Endothelial cell of umbilical vein (primary cell): ENCODE results near the gene MYLK. TPM values are rescaled to one million over a fixed set of nuclear protein-coding genes. Genes with fewer than 3 reads are reported as not detected.

ENCODE experiments used
- BruUV-seq: library from RNA; stranded (reverse); fragments of 400-500 nt; replicated peaks from 2 replicates; lab custom pipeline; 2021; lab: Mats Ljungman, UMichigan
- CTCF ChIA-PET: fragments of 300-600, 350-600 bp; sonication (Branson Sonifier 250); formaldehyde crosslinking; loops from one replicate; lab custom pipeline; 2021; ENCODE audit warnings: antibody characterized with exemption, inconsistent platforms; lab: Charles Lee
- POLR2A ChIA-PET: fragments of 300-600, 350-600 bp; sonication (Branson Sonifier 250); formaldehyde crosslinking; loops from one replicate; lab custom pipeline; 2021; ENCODE audit warnings: antibody characterized with exemption, inconsistent platforms; lab: Charles Lee
- DNase-seq: peaks from one replicate; pipeline ENCODE4 v3.0.0-alpha.2; 2011; ENCODE audit warnings: low read depth, low spot score
- FAIRE-seq: peaks from 2 replicates; lab custom pipeline; 2011; peaks lifted over from hg19 to GRCh38; lab: Jason Lieb, UNC
- H2AFZ ChIP-seq: 2 replicates; pipeline ENCODE4 v1.6.0; 2012; ENCODE audit warnings: low read depth, low read length, control low read depth, inconsistent platforms
- H3K27ac ChIP-seq: 2 replicates; pipeline ENCODE4 v1.5.1; 2011; ENCODE audit warnings: low read depth, mild to moderate bottlenecking, control low read depth, low read length, moderate library complexity; ENCODE audit not compliant: insufficient read depth
- H3K27me3 ChIP-seq, 2 experiments: 2 replicates each; pipeline versions ENCODE4 v1.6.0 to v1.6.1; 2011; ENCODE audit warnings: low read length in 2 of 2, mixed read lengths in 1 of 2; ENCODE audit not compliant: control insufficient read depth in 2 of 2, insufficient read depth in 2 of 2
- H3K36me3 ChIP-seq, 2 experiments: 2 replicates in 1 of 2; 3 replicates in 1 of 2; pipeline ENCODE4 v1.5.1; 2011; ENCODE audit warnings: low read length in 2 of 2, mild to moderate bottlenecking in 1 of 2, moderate library complexity in 1 of 2; ENCODE audit not compliant: control insufficient read depth in 2 of 2, insufficient read depth in 2 of 2; ENCODE audit errors: extremely low read depth in 1 of 2
- H3K4me1 ChIP-seq: 3 replicates; pipeline ENCODE4 v1.5.1; 2011; ENCODE audit warnings: mild to moderate bottlenecking, low read length; ENCODE audit not compliant: control insufficient read depth, insufficient read depth; ENCODE audit errors: extremely low read depth
- H3K4me2 ChIP-seq: 2 replicates; pipeline ENCODE4 v1.6.1; 2011; ENCODE audit warnings: low read length, control low read depth, mixed read lengths; ENCODE audit not compliant: insufficient read depth
- H3K4me3 ChIP-seq, 3 experiments: fragments of 200-600 bp in 1 of 3; sonication (generic), shearing (Covaris generic) in 1 of 3; replicated peaks in 1 of 3; 2 replicates each; pipeline ENCODE4 v1.5.1; 2011 to 2016; ENCODE audit warnings: control low read depth in 3 of 3, low read length in 3 of 3, mild to moderate bottlenecking in 2 of 3, inconsistent platforms in 1 of 3, low read depth in 1 of 3, moderate library complexity in 1 of 3; ENCODE audit not compliant: insufficient read depth in 1 of 3
- H3K79me2 ChIP-seq: 2 replicates; pipeline ENCODE4 v1.6.0; 2012; ENCODE audit warnings: low read length, inconsistent platforms; ENCODE audit not compliant: control insufficient read depth, insufficient read depth
- H3K9ac ChIP-seq: replicated peaks from 2 replicates; pipeline ENCODE3; 2011; ENCODE audit warnings: low read length, control low read depth; ENCODE audit not compliant: insufficient read depth; ENCODE audit errors: extremely low read depth
- H3K9me1 ChIP-seq: replicated peaks from 3 replicates; pipeline ENCODE4 v1.6.0; 2011; ENCODE audit warnings: mild to moderate bottlenecking, low read length; ENCODE audit not compliant: control insufficient read depth, insufficient read depth; ENCODE audit errors: extremely low read depth
- H3K9me3 ChIP-seq: replicated peaks from 2 replicates; pipeline ENCODE4 v1.5.1; 2012; ENCODE audit warnings: low read length, inconsistent platforms; ENCODE audit not compliant: control insufficient read depth, insufficient read depth
- H4K20me1 ChIP-seq: replicated peaks from 2 replicates; pipeline ENCODE3; 2011; ENCODE audit warnings: mild to moderate bottlenecking, low read length; ENCODE audit not compliant: control insufficient read depth, insufficient read depth; ENCODE audit errors: extremely low read depth
- CTCF ChIP-seq, 2 donors: IDR thresholded peaks; 1 replicate in 1 of 2; 2 replicates in 1 of 2; pipeline ENCODE4 v1.5.1; 2011; ENCODE audit warnings: low read length in 2 of 2, mild to moderate bottlenecking in 2 of 2, moderate library complexity in 2 of 2, control low read depth in 1 of 2, inconsistent platforms in 1 of 2, low read depth in 1 of 2; ENCODE audit not compliant: insufficient read depth in 1 of 2; ENCODE audit errors: extremely low read depth in 1 of 2
- EZH2 ChIP-seq: IDR thresholded peaks from 2 replicates; pipeline ENCODE4 v1.6.1; 2012; ENCODE audit warnings: borderline replicate concordance, low read depth, mild to moderate bottlenecking, moderate library complexity, low read length, inconsistent platforms; ENCODE audit not compliant: severe bottlenecking
- FOS ChIP-seq: IDR thresholded peaks from 2 replicates; pipeline ENCODE4 v1.6.1; 2011; ENCODE audit warnings: mild to moderate bottlenecking, low read length, moderate library complexity, borderline replicate concordance; ENCODE audit not compliant: insufficient read depth
- GATA2 ChIP-seq: IDR thresholded peaks from 2 replicates; pipeline ENCODE4 v1.7.0; 2011; ENCODE audit warnings: low read depth, mild to moderate bottlenecking, moderate library complexity, mixed read lengths, low read length; ENCODE audit not compliant: insufficient read length, insufficient read depth
- JUN ChIP-seq: IDR thresholded peaks from 2 replicates; pipeline ENCODE4 v1.6.1; 2011; ENCODE audit warnings: borderline replicate concordance, low read depth; ENCODE audit not compliant: insufficient read length, insufficient read depth
- MAX ChIP-seq: IDR thresholded peaks from 2 replicates; pipeline ENCODE4 v1.6.1; 2011; ENCODE audit not compliant: insufficient read depth, insufficient read length
- MYC ChIP-seq: IDR thresholded peaks from one replicate; pipeline ENCODE4 v1.6.1; 2011; ENCODE audit warnings: mild to moderate bottlenecking, low read depth, low read length
- POLR2A ChIP-seq: IDR thresholded peaks from 2 replicates; pipeline ENCODE4 v1.6.1; 2012; ENCODE audit warnings: low read depth, mild to moderate bottlenecking, control low read depth, low read length
- POLR2AphosphoS5 ChIP-seq: IDR thresholded peaks from 2 replicates; pipeline ENCODE4 v1.6.1; 2012; ENCODE audit warnings: low read depth, mild to moderate bottlenecking, control low read depth, low read length, moderate library complexity; ENCODE audit not compliant: insufficient read depth
- dilution Hi-C: fragments of 300-500 bp; cut with MboI; formaldehyde crosslinking; loops from one replicate; pipeline ENCODE4 v1.15.0; 2019; ENCODE audit warnings: low sequenced_read_pairs; ENCODE audit not compliant: extremely low pct_ligation_motif_present
- intact Hi-C: fragments of 100-400 bp; cut with micrococcal nuclease; formaldehyde crosslinking; loops from one replicate; pipeline ENCODE4 v1.10.0; 2022
- polyA plus RNA-seq, 4 experiments: library from polyadenylated mRNA; depleted of rRNA in 3 of 4; stranded (reverse) in 3 of 4; unstranded in 1 of 4; fragments of >200 nt; gene quantifications; 2 replicates each; pipeline versions ENCODE4 v1.2.1 to v1.2.3, GENCODE V29; 2011 to 2012; ENCODE audit warnings: missing spikeins in 1 of 4
- total RNA-seq: library from RNA; stranded (reverse); gene quantifications from 2 replicates; pipeline ENCODE4 v1.2.3, GENCODE V29; 2021

Gene MYLK
- total and polyA plus RNA-seq, 2 donors (not counting 3 experiments of a cell fraction or from before 2014, with no cell fraction given) = 10.0 to 22.2 TPM

DNA sequence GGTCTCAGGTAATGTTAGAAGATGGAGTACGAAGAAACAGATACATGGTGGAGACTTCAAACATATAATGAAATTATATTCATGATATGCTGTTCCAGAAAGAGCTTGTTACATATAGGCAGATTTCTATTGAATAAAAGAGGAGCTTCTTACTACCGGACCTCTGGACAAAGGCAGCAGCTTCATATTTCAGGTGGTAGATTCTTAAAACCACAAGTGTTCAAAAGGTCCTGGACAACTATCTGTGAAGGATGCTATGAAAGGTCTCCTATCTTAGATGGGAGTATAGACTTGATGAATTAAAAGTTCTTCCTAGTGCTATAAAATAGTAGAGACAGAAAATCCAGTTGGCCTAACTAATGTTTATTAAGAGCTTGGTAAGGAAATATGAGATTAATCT, 43.2 kb downstream of the MYLK start:
- POLR2A ChIA-PET = no interaction called here
- H3K9ac ChIP-seq = no peak overlapping the region
- CTCF ChIA-PET = interaction anchor here (0.7 to 1.0 kb wide), 3 partner anchors 22 to 117 kb away, joined by 3 read pairs; no protein-coding TSS in a partner anchor
- no peaks in the 10 kb centered on the region for H4K20me1 ChIP-seq
- H2AFZ ChIP-seq = no peak overlapping the region
- no peaks in the 10 kb centered on the region for H3K36me3 ChIP-seq
- H3K27me3 ChIP-seq = no peaks in the 10 kb centered on the region
- H3K4me3 ChIP-seq = no peak overlapping the region
- H3K4me1 ChIP-seq = peaks cover 5% of the 10 kb centered on the region
- TF ChIP-seq POLR2AphosphoS5 (no peak), EZH2 (no peak), JUN (no peak), MAX (no peak), CTCF (IDR thresholded peaks at IDR 0.05; ENCODE audit: extremely low read depth in 1 of 2, insufficient read depth in 1 of 2, low read depth in 1 of 2, low read length in 2 of 2) (no peak), FOS (no peak), MYC (no peak), GATA2 (no peak), POLR2A (no peak)
- no TSS peak for BruUV-seq
- H3K4me2 ChIP-seq = peak overlapping the region; percentile 46
- dilution Hi-C loops (no loop called here), intact Hi-C loops (no loop called here)
- H3K27ac ChIP-seq = no peak overlapping the region
- no peaks in the 10 kb centered on the region for H3K9me3 ChIP-seq
- no peaks in the 10 kb centered on the region for H3K9me1 ChIP-seq
- DNase-seq = no peak
- FAIRE-seq = no peak
- no peaks in the 10 kb centered on the region for H3K79me2 ChIP-seq
